Raji (cell line): ENCODE results near the gene RTP3.

Experiments used
- POLR2A ChIP-seq: IDR thresholded peaks from 2 replicates; pipeline ENCODE4 v1.6.1; 2011; ENCODE audit warnings: low read depth, low read length, control low read depth; ENCODE audit not compliant: insufficient read depth

RTP3 gene

DNA sequence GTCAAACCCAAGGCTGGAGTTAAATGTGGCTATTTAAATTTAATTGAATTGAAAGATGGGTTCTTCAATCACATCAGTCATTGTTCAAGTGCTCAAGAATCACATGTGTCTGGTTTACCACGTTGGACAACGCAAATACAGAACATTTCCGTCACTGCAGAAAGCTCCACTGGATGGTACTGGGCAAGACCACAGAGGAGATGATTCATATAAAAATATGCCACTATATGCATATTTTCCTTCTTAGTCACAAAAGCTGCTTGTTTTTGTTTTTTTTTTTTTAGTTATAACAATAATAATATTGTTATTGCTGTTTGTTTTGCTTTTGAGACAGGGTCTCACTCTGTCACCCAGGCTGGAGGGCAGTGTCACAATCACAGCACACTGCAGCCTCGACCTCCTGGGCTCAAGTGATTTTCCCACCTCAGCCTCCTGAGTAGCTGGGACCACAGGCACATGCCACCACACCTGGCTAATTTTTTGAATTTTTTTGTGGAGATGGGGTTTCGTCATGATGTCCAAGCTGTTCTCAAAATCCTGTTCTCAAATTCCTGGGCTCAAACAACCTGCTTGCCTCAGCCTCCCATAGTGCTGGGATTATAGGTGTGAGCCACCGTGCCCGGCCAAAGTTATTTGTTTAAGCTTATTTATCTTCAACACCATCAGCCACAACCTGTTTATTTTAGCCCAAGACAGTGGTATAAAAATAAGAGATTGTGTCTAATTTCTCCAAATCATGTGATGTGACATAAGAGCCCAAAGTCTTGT, 19.4 kb downstream of the RTP3 start:
- TF ChIP-seq POLR2A: no peak

GRCh38 chr3:46517784-46518181, 20.0 kb downstream of the RTP3 start:
- TF ChIP-seq POLR2A: no peak

GRCh38 chr3:46519952-46520351, 22.2 kb downstream of the RTP3 start:
- TF ChIP-seq POLR2A: no peak

- no peak for TF ChIP-seq POLR2A
These were observed 22.8 kb downstream of the RTP3 start for GRCh38 chr3:46520531-46520930.

- no peak for TF ChIP-seq POLR2A
These were observed 23.3 kb downstream of the RTP3 start for GRCh38 chr3:46521096-46521495.

DNA sequence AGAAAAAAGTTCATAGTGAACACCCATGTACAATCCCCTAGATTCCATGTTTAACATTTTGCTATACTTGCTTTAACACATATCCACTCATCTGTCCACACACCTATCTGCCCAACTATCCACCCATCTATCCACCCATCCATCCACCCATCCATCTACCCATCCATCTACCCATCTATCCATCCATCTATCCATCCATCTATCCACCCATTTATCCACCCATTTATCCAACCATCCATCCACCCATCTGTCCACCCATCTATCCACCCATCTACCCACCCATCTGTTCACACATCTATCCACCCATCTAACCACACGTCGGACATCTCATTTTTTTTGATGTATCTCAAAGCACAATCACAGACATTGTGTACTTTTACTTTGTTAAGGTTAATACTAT, 25.8 kb downstream of the RTP3 start:
- TF ChIP-seq POLR2A: no peak

DNA sequence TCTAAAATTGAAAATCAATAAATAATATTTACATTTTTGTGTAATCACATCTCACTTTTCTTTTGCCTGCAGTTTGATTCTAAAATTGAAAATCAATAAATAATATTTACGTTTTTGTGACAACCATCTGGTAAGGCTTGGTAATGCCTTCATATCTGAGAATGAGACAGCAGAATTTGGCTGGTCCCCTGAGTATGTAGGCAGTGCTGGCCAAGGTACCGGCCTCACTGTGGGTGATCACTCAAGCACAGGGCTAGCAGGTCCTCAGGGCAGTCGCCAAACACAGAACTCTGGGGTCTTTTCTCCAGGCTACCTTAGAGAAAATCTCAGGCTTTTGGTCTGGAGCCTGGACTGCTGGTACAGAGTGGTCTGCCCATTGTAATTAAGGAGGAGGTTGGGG, 26.2 kb downstream of the RTP3 start:
- TF ChIP-seq POLR2A: no peak

DNA sequence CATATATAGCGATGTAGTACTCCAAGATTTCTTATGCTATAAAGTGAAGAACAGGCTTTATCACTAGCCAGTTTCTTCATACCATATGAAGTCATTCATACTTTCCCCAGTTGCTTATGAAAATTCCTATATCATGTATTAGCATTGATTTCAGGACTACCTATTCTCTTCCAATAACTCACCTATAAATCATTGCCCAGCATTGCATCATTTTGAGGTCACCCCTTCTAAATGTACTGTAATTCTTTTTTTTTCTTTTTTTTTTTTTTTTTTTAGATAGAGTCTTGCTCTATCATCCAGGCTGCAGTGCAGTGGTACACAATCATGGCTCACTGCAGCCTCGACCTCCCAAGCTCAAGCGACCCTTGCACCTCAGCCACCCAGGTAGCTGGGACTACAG, 27.1 kb downstream of the RTP3 start:
- no peak for TF ChIP-seq POLR2A

DNA sequence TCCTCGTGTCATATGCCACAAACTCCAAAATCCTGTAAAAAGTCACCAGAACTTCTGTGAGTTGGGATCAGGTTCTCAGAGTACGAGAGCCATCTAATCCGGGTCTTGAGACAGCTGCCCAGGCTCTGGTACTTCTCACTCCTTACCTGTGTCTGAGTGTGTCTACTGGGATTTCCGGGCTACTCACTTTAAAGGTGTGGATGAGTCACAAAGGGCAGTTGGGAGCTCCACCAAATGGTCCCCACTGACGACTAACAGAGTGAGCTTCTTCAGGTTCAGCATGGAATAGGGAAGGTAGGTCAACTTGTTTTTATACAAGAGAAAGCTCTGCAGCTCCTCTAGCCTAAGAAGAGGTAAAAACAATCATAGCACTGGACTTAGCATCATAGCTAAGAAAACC, 29.5 kb downstream of the RTP3 start:
- TF ChIP-seq POLR2A: no peak

DNA sequence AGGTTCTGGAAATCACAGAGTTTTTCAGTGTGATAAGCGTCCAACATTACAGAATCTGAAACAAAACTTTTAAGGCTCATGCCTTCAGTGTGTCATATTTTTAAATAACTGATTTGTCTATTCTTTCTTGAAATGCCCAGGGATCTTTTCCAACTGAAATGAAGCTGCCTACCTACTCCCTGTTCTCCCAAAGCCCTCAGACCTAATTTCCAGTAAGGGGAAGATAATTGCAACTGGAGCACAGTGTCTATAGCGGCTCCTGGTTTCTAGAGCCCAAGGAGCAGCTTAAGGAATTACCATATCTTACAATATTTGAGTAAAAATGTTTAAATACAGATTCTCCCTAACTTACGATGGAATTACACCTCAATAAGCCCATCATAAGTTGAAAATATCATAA, 35.3 kb downstream of the RTP3 start:
- TF ChIP-seq POLR2A: no peak

GRCh38 chr3:46535746-46536145, 38.0 kb downstream of the RTP3 start:
- TF ChIP-seq POLR2A: no peak

DNA sequence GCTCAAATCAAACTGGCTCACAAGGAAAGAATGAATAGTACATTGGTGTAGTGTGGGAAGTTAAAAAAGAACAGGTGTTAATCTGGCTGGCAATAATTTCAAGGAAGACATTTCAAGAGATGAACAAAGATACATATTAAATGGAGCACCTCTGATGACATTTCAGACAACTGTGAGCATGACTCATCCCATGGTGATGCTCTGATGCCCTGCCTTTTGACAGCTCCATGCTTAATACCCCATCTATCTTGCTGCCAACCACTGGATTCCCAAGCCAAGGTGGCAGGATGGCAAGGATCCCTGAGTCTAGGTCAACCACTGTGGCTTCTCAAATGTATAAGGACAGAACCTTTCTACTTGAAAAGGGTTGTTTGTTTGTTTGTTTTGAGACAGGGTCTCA, 39.0 kb downstream of the RTP3 start:
- TF ChIP-seq POLR2A: no peak

- TF ChIP-seq POLR2A: no peak
These were observed 39.5 kb downstream of the RTP3 start for GRCh38 chr3:46537316-46537715.

DNA sequence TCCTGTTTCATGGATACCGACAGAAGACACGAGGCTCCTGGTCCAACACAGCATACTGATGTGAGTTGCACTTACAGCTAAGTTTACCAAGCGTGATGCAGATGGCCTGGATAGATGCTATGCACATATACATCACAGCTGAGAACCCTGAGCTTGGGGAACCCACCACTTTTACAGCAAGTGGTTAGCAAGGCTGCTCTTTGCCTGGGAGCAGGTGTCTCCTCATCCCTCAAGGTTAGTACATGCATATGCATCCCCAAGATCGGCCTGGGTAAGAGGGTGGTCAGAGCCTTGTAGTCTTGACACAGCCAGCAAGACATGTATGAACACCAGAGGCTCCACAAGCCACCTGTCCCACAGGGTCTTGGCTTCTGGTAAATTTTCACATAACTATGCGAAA, 40.0 kb downstream of the RTP3 start:
- peak; percentile 36; the same call in 1 of the 2 replicates for TF ChIP-seq POLR2A

- TF ChIP-seq POLR2A: 0 out of 2 replicates have a peak, but pooled peaks have one; percentile 23
These were observed 41.1 kb downstream of the RTP3 start for GRCh38 chr3:46538803-46539442.

DNA sequence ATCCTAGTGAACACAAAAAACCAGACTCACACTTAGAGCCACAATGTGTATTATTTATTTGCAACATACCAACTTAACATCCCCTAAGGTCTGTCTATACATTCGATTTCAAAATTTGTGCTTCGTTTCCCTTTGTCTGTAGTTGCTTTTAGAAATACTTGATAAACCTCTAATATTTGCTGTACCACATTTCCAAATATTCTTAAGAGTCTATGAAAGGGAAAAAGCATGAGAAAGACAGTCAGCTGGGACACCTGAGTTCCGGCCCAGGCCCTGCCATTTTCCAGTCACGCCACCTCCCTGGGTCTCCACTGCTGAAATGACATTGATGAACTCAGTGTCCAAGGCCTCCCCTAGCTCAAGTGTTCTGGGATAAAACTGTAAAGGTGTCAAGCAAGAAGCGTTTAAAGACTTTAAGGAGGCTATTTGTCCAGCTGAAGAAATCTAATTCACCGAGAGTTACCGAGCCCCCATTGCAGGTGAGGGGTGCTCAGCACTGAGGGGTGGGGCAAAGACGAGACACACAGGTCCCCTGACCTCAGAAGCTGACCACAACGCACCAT, 41.7 kb downstream of the RTP3 start:
- no peak for TF ChIP-seq POLR2A
